Breast epithelium (tissue), 4 donors: ENCODE data around the gene BFAR. TPM values are rescaled to one million over a fixed set of nuclear protein-coding genes. Genes with fewer than 3 reads are reported as not detected.

Experiments used
- DNase-seq, 2 donors: peaks; one replicate each; pipeline ENCODE4 v3.0.0-alpha.2; 2019; ENCODE audit warnings: low spot score in 2 of 2
- H3K27ac ChIP-seq, 2 donors: fragments of 200-600 bp; sonication (generic) in 1 of 2; one replicate each; pipeline ENCODE4 v1.5.1; 2016 to 2019; ENCODE audit warnings: mild to moderate bottlenecking in 1 of 2
- H3K27me3 ChIP-seq, 2 donors: fragments of 200-600 bp; sonication (generic) in 1 of 2; one replicate each; pipeline versions ENCODE4 v1.5.1 to v1.6.0; 2017 to 2019; ENCODE audit warnings: control low read depth in 1 of 2, mild to moderate bottlenecking in 1 of 2
- H3K36me3 ChIP-seq: fragments of 200-600 bp; one replicate; pipeline ENCODE4 v1.5.1; 2019
- H3K4me1 ChIP-seq, 2 donors: fragments of 200-600 bp; sonication (generic); one replicate each; pipeline ENCODE4 v1.5.1; 2016 to 2019; ENCODE audit warnings: control low read depth in 1 of 2
- H3K4me3 ChIP-seq, 3 donors: fragments of 200-600 bp; sonication (generic); 1 replicate in 2 of 3; 2 replicates in 1 of 3; pipeline ENCODE4 v1.5.1; 2016 to 2019; ENCODE audit warnings: mild to moderate bottlenecking in 3 of 3, moderate library complexity in 2 of 3
- H3K9me3 ChIP-seq, 2 donors: fragments of 200-600 bp; sonication (generic) in 1 of 2; one replicate each; pipeline ENCODE4 v1.5.1; 2016 to 2019; ENCODE audit warnings: control low read depth in 1 of 2
- POLR2A ChIP-seq: fragments of 450-650 bp; IDR thresholded peaks from one replicate; pipeline ENCODE4 v1.6.1; 2016; ENCODE audit warnings: antibody characterized with exemption, mild to moderate bottlenecking, moderate library complexity
- POLR2AphosphoS5 ChIP-seq, 3 donors: sonication (generic); formaldehyde crosslinking; IDR thresholded peaks; one replicate each; pipeline ENCODE4 v1.6.1; 2017; ENCODE audit warnings: antibody characterized with exemption in 3 of 3
- intact Hi-C: fragments of 100-400 bp; cut with DNase I; formaldehyde crosslinking; loops from one replicate; pipeline ENCODE4 v1.15.1; 2023; ENCODE audit warnings: low total_unique reads
- total RNA-seq, 3 donors: library from RNA; depleted of rRNA; stranded (reverse); fragments of >200 nt; gene quantifications; one replicate each; pipeline ENCODE4 v1.1.0, GENCODE V29; 2016
- TF ChIP-seq, protein P1 (sequence below), 3 donors: fragments of 450-650 bp; IDR thresholded peaks; one replicate each; pipeline ENCODE4 v1.5.1; 2016 to 2017; ENCODE audit warnings: antibody characterized with exemption in 3 of 3, mild to moderate bottlenecking in 3 of 3, moderate library complexity in 3 of 3

Gene BFAR
- total RNA-seq, 3 donors from 2014 or later: 53.1 to 69.9 (median 68.5) TPM

DNA sequence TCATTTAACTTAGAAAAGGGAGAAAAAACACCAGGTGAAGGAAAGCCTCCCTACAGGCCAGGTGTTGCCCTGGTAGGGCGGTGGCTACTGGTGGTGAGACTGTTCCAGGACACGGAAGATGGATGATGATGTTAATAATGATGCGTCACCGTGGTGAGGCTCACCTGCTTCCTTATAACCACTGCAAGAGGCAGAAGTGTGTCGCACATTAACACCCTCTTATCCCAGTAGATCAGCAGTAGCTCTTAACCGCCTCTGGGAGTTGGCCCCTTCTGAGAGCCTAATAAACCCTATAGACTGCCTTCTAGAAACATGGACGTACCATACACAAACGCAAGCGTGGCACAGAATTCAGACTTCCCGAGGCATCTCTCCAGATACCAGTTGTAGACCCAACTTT lies 7.8 kb downstream of the BFAR start:
- Histone ChIP-seq H3K4me3 (no peak overlapping the region), H3K36me3 (no peaks in the 10 kb centered on the region), H3K27ac (no peak overlapping the region), H3K27me3 (no peaks in the 10 kb centered on the region), H3K9me3 (no peaks in the 10 kb centered on the region), H3K4me1 (no peaks in the 10 kb centered on the region)
- DNase-seq: no peak
- TF ChIP-seq, protein P1, sequence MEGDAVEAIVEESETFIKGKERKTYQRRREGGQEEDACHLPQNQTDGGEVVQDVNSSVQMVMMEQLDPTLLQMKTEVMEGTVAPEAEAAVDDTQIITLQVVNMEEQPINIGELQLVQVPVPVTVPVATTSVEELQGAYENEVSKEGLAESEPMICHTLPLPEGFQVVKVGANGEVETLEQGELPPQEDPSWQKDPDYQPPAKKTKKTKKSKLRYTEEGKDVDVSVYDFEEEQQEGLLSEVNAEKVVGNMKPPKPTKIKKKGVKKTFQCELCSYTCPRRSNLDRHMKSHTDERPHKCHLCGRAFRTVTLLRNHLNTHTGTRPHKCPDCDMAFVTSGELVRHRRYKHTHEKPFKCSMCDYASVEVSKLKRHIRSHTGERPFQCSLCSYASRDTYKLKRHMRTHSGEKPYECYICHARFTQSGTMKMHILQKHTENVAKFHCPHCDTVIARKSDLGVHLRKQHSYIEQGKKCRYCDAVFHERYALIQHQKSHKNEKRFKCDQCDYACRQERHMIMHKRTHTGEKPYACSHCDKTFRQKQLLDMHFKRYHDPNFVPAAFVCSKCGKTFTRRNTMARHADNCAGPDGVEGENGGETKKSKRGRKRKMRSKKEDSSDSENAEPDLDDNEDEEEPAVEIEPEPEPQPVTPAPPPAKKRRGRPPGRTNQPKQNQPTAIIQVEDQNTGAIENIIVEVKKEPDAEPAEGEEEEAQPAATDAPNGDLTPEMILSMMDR (IDR thresholded peaks at IDR 0.05): no peak
- TF ChIP-seq POLR2AphosphoS5 (IDR thresholded peaks at IDR 0.05) (no peak), POLR2A (no peak)
- intact Hi-C loops: no loop called here

GRCh38 chr16:14641206-14641605 lies 8.5 kb downstream of the BFAR start:
- H3K4me1 ChIP-seq: no peaks in the 10 kb centered on the region
- intact Hi-C loops: no loop called here
- peaks cover 3% of the 10 kb centered on the region for H3K36me3 ChIP-seq

DNA sequence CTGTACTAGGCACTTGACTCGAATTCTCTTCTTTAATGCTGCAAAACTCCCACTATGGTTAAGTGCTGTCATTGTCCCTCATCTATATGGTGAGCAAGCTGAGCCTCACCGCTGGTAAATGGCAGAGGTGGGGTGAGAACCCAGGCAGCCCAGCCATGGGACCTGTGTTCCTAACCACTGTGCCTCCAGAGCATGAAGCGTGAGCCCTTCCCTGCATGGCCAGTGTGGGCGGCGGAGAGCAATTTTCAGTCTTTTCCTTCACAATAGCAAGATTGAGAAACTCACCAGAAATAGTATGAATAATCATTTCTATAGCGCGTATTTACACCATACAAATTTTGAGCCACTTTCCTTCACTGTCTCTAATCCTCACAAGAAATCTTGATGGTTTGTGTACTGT lies 9.2 kb downstream of the BFAR start:
- Histone ChIP-seq H3K4me1 (no peaks in the 10 kb centered on the region), H3K36me3 (peaks cover 3% of the 10 kb centered on the region), H3K4me3 (no peak overlapping the region), H3K9me3 (no peaks in the 10 kb centered on the region), H3K27me3 (no peaks in the 10 kb centered on the region), H3K27ac (no peak overlapping the region)
- intact Hi-C loops: no loop called here
- TF ChIP-seq POLR2A (no peak), POLR2AphosphoS5 (IDR thresholded peaks at IDR 0.05) (no peak)
- TF ChIP-seq, protein P1 (IDR thresholded peaks at IDR 0.05): no peak
- no peak for DNase-seq

More at GRCh38 chr16:14641206-14641605, 8.5 kb downstream of the BFAR start:
- no peaks in the 10 kb centered on the region for H3K27me3 ChIP-seq
- no peaks in the 10 kb centered on the region for H3K9me3 ChIP-seq
- H3K27ac ChIP-seq: no peak overlapping the region
- TF ChIP-seq POLR2A: no peak
- TF ChIP-seq, protein P1 (IDR thresholded peaks at IDR 0.05): no peak
- TF ChIP-seq POLR2AphosphoS5 (IDR thresholded peaks at IDR 0.05): no peak
- H3K4me3 ChIP-seq: no peak overlapping the region
- no peak for DNase-seq

- Histone ChIP-seq H3K27ac (no peak overlapping the region), H3K4me3 (no peak overlapping the region), H3K4me1 (no peaks in the 10 kb centered on the region), H3K36me3 (peaks cover 3% of the 10 kb centered on the region), H3K9me3 (no peaks in the 10 kb centered on the region), H3K27me3 (no peaks in the 10 kb centered on the region)
- intact Hi-C loops: no loop called here
- no peak for TF ChIP-seq POLR2A
- TF ChIP-seq, protein P1 (IDR thresholded peaks at IDR 0.05): no peak
- TF ChIP-seq POLR2AphosphoS5 (IDR thresholded peaks at IDR 0.05): no peak
- no peak for DNase-seq
Measured at GRCh38 chr16:14649816-14650215, 17.1 kb downstream of the BFAR start.

- no peak for DNase-seq
- Histone ChIP-seq H3K36me3 (peaks cover 2% of the 10 kb centered on the region), H3K4me3 (no peak overlapping the region), H3K27me3 (no peaks in the 10 kb centered on the region), H3K27ac (no peak overlapping the region), H3K9me3 (no peaks in the 10 kb centered on the region), H3K4me1 (no peaks in the 10 kb centered on the region)
- no peak for TF ChIP-seq POLR2AphosphoS5 (IDR thresholded peaks at IDR 0.05)
- TF ChIP-seq, protein P1 (IDR thresholded peaks at IDR 0.05): no peak
- TF ChIP-seq POLR2A: no peak
- intact Hi-C loops: no loop called here
Measured at GRCh38 chr16:14650629-14651028, 17.9 kb downstream of the BFAR start.
